Transverse colon (tissue), 4 donors: ENCODE results near the gene CUL1. TPM values are rescaled to one million over a fixed set of nuclear protein-coding genes. Genes with fewer than 3 reads are reported as not detected.

Source experiments
- DNase-seq: peaks from one replicate; pipeline ENCODE4 v3.0.0-alpha.2; 2019
- H3K27ac ChIP-seq, 4 donors: fragments of 200-600 bp; sonication (generic); 2 replicates each; pipeline ENCODE4 v1.5.1; 2016 to 2018; ENCODE audit warnings: inconsistent platforms in 4 of 4
- H3K27me3 ChIP-seq: fragments of 200-600 bp; sonication (generic); 2 replicates; pipeline ENCODE4 v1.5.1; 2017; ENCODE audit warnings: inconsistent platforms
- H3K36me3 ChIP-seq, 4 donors: fragments of 200-600 bp; sonication (generic); 2 replicates each; pipeline ENCODE4 v1.5.1; 2017 to 2019; ENCODE audit warnings: inconsistent platforms in 4 of 4
- H3K4me1 ChIP-seq, 4 donors: fragments of 200-600 bp; sonication (generic); 2 replicates each; pipeline ENCODE4 v1.5.1; 2017 to 2020; ENCODE audit warnings: inconsistent platforms in 4 of 4
- H3K4me3 ChIP-seq, 4 donors: fragments of 200-600 bp; sonication (generic); 1 replicate in 1 of 4; 2 replicates in 3 of 4; pipeline versions ENCODE4 v1.5.1 to v1.6.1; 2017 to 2019; ENCODE audit warnings: inconsistent platforms in 4 of 4
- H3K9me3 ChIP-seq, 2 donors: fragments of 200-600 bp; sonication (generic); 2 replicates each; pipeline ENCODE4 v1.5.1; 2017 to 2019; ENCODE audit warnings: inconsistent platforms in 2 of 2
- CTCF ChIP-seq, 5 experiments: fragments of 200-600 bp in 3 of 5; fragments of 450-650 bp in 2 of 5; sonication (generic) in 3 of 5; IDR thresholded peaks; 1 replicate in 2 of 5; 2 replicates in 3 of 5; pipeline ENCODE4 v1.5.1; 2016 to 2017; ENCODE audit warnings: antibody characterized with exemption in 5 of 5, inconsistent platforms in 3 of 5, mild to moderate bottlenecking in 2 of 5, moderate library complexity in 1 of 5
- EP300 ChIP-seq: sonication (generic); formaldehyde crosslinking; IDR thresholded peaks from one replicate; pipeline ENCODE4 v1.6.1; 2017; ENCODE audit warnings: antibody characterized with exemption, low read depth
- POLR2A ChIP-seq: fragments of 450-650 bp; IDR thresholded peaks from one replicate; pipeline ENCODE4 v1.6.1; 2016; ENCODE audit warnings: antibody characterized with exemption, mild to moderate bottlenecking, moderate library complexity
- POLR2AphosphoS5 ChIP-seq, 3 donors: sonication (generic); formaldehyde crosslinking; IDR thresholded peaks; one replicate each; pipeline ENCODE4 v1.6.1; 2016; ENCODE audit warnings: antibody characterized with exemption in 3 of 3
- WGBS, 2 donors: methylation state at CpG; one replicate each; pipeline ENCODE4 v1.1.5; 2018; ENCODE audit warnings: low coverage in 1 of 2; 5-methylcytosine and 5-hydroxymethylcytosine counted together
- in situ Hi-C, 4 donors: fragments of 200-750 bp; cut with MboI; loops; one replicate each; pipeline versions ENCODE4 v1.15.0 to v1.15.1; 2017; ENCODE audit warnings: low sequenced_read_pairs in 3 of 4, low pct_ligation_motif_present in 1 of 4, low pct_unique_long_range_greater_than_20kb in 1 of 4
- intact Hi-C: fragments of 100-400 bp; cut with DNase I; formaldehyde crosslinking; loops from one replicate; pipeline ENCODE4 v1.15.1; 2023; ENCODE audit warnings: low total_unique reads
- total RNA-seq, 4 donors: library from RNA; depleted of rRNA; stranded (reverse); fragments of >200 nt; gene quantifications; one replicate each; pipeline ENCODE4 v1.1.0, GENCODE V29; 2016

Gene CUL1
- total RNA-seq, 4 donors from 2014 or later = 17.6 to 44.6 (median 28.8) TPM

GRCh38 chr7:148714498-148714897, 15.8 kb downstream of the CUL1 start:
- TF ChIP-seq EP300 (no peak), POLR2A (no peak), CTCF (IDR thresholded peaks at IDR 0.05) (no peak), POLR2AphosphoS5 (IDR thresholded peaks at IDR 0.05) (no peak)
- Histone ChIP-seq H3K4me3 (no peak overlapping the region), H3K27ac (no peak overlapping the region), H3K27me3 (no peaks in the 10 kb centered on the region), H3K36me3 (no peaks in the 10 kb centered on the region), H3K4me1 (peaks cover 3 to 45% (median 10%) of the 10 kb centered on the region in 4 donors), H3K9me3 (no peaks in the 10 kb centered on the region)
- intact Hi-C loops = loop anchor here (1.0 kb wide), 1 partner anchor 12 kb away; no protein-coding TSS in a partner anchor
- WGBS, 2 donors = 75 to 86% methylated on average over 1 to 2 of the region's 2 CpGs
- in situ Hi-C loops = no loop called here
- no peak for DNase-seq

GRCh38 chr7:148715027-148715426, 16.3 kb downstream of the CUL1 start:
- in situ Hi-C loops = no loop called here
- DNase-seq = no peak
- Histone ChIP-seq H3K4me3 (no peak overlapping the region), H3K27ac (no peak overlapping the region), H3K9me3 (no peaks in the 10 kb centered on the region), H3K27me3 (no peaks in the 10 kb centered on the region), H3K36me3 (no peaks in the 10 kb centered on the region), H3K4me1 (peaks cover 3 to 45% (median 10%) of the 10 kb centered on the region in 4 donors)
- intact Hi-C loops = no loop called here
- TF ChIP-seq POLR2A = no peak
- no peak for TF ChIP-seq EP300
- 88 to 94% methylated on average over 5 to 6 of the region's 6 CpGs for WGBS, 2 donors

GRCh38 chr7:148717266-148717793, 18.6 kb downstream of the CUL1 start:
- no peak for TF ChIP-seq POLR2AphosphoS5 (IDR thresholded peaks at IDR 0.05)
- TF ChIP-seq EP300 = no peak
- no peak overlapping the region for H3K4me3 ChIP-seq
- H3K36me3 ChIP-seq = no peaks in the 10 kb centered on the region
- 95 to 97% methylated on average over 9 to 12 of the region's 12 CpGs for WGBS, 2 donors
- H3K27me3 ChIP-seq = no peaks in the 10 kb centered on the region
- no peaks in the 10 kb centered on the region for H3K9me3 ChIP-seq
- H3K4me1 ChIP-seq = peaks cover 4 to 55% (median 14%) of the 10 kb centered on the region in 4 donors
- H3K27ac ChIP-seq = no peak overlapping the region
- in situ Hi-C loops = no loop called here
- intact Hi-C loops = no loop called here
- no peak for DNase-seq

- Histone ChIP-seq H3K9me3 (no peaks in the 10 kb centered on the region), H3K4me3 (no peak overlapping the region), H3K27me3 (no peaks in the 10 kb centered on the region), H3K4me1 (peaks cover 11 to 56% (median 17%) of the 10 kb centered on the region in 4 donors), H3K36me3 (no peaks in the 10 kb centered on the region), H3K27ac (no peak overlapping the region)
- DNase-seq = no peak
- TF ChIP-seq POLR2AphosphoS5 (IDR thresholded peaks at IDR 0.05) (no peak), CTCF (IDR thresholded peaks at IDR 0.05) (no peak), EP300 (no peak), POLR2A (no peak)
- WGBS, 2 donors = 86 to 89% methylated on average over 3 of the region's 3 CpGs
- in situ Hi-C loops (no loop called here), intact Hi-C loops (no loop called here)
These were observed 19.7 kb downstream of the CUL1 start for GRCh38 chr7:148718431-148718830.

GRCh38 chr7:148719753-148720152, 21.1 kb downstream of the CUL1 start:
- Histone ChIP-seq H3K27me3 (no peaks in the 10 kb centered on the region), H3K4me1 (peaks cover 8 to 53% (median 17%) of the 10 kb centered on the region in 4 donors), H3K9me3 (no peaks in the 10 kb centered on the region), H3K27ac (no peak overlapping the region), H3K36me3 (no peaks in the 10 kb centered on the region), H3K4me3 (no peak overlapping the region)
- no peak for TF ChIP-seq POLR2A
- intact Hi-C loops (no loop called here), in situ Hi-C loops (no loop called here)
- DNase-seq = no peak
- WGBS, 2 donors = 74 to 96% methylated on average over 3 to 5 of the region's 5 CpGs
